HCT116 (cell line): ENCODE measurements around the gene GBE1.

Source experiments
- CBX3 ChIP-seq: IDR thresholded peaks from 2 replicates; pipeline ENCODE4 v1.6.1; 2012; ENCODE audit warnings: low read depth
- CEBPB ChIP-seq: IDR thresholded peaks from 2 replicates; pipeline ENCODE4 v1.6.1; 2012; ENCODE audit warnings: low read depth
- ELF1 ChIP-seq: IDR thresholded peaks from 2 replicates; pipeline ENCODE4 v1.6.1; 2012; ENCODE audit warnings: low read depth, borderline replicate concordance
- EZH2phosphoT487 ChIP-seq: fragments of 200-600 bp; IDR thresholded peaks from 2 replicates; pipeline ENCODE4 v1.6.1; 2018; ENCODE audit warnings: antibody characterized with exemption, borderline replicate concordance
- POLR2AphosphoS5 ChIP-seq: IDR thresholded peaks from 2 replicates; pipeline ENCODE4 v1.6.1; 2011; ENCODE audit warnings: mild to moderate bottlenecking, low read depth, low read length, moderate library complexity
- RAD21 ChIP-seq: IDR thresholded peaks from 2 replicates; pipeline ENCODE4 v1.6.1; 2012; ENCODE audit warnings: low read depth, mild to moderate bottlenecking
- SIN3A ChIP-seq: IDR thresholded peaks from 2 replicates; pipeline ENCODE4 v1.6.1; 2012; ENCODE audit warnings: low read depth
- TCF7L2 ChIP-seq: IDR thresholded peaks from 2 replicates; pipeline ENCODE4 v1.7.0; 2011; ENCODE audit warnings: borderline replicate concordance, inconsistent platforms; ENCODE audit not compliant: insufficient read depth, insufficient read length; ENCODE audit errors: extremely low read depth
- YY1 ChIP-seq: IDR thresholded peaks from 2 replicates; pipeline ENCODE4 v1.6.1; 2011; ENCODE audit warnings: low read length, low read depth, moderate library complexity, mild to moderate bottlenecking; ENCODE audit not compliant: insufficient replicate concordance; ENCODE audit errors: extremely low read depth
- TF ChIP-seq, protein P1 (sequence below), 3 experiments: fragments of 200-600 bp in 1 of 3; sonication (generic) in 1 of 3; IDR thresholded peaks in 2 of 3; conservative IDR thresholded peaks in 1 of 3; 2 replicates each; pipeline ENCODE4 v1.5.1; 2012 to 2017; ENCODE audit warnings: low read depth in 2 of 3, low read length in 2 of 3, antibody characterized with exemption in 1 of 3, borderline replicate concordance in 1 of 3, control low read depth in 1 of 3, mild to moderate bottlenecking in 1 of 3, mixed read lengths in 1 of 3, mixed run types in 1 of 3, moderate library complexity in 1 of 3; ENCODE audit not compliant: insufficient read depth in 1 of 3
- TF ChIP-seq, protein P2 (sequence below): IDR thresholded peaks from 2 replicates; pipeline ENCODE4 v1.6.1; 2012

DNA sequence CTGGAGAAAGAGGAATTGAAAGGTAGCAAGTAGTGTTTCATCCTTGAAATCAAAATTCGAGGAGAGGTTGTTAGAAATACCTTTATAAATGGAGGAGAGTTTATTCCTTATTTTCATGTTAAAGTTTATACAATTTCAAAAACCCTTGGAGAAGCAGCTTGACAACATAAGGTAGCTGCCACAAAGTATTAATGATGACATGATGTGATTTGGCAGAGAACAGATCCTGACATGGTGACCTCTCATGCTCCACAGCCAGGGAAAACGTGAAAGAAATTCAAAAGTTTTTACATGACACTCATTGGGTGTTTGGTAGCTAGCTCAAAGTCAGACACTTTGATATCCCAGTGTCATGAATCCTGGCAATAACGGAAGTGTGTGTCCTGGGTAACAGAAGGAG is 320.8 kb downstream of the GBE1 start:
- TF ChIP-seq POLR2AphosphoS5 (no peak), SIN3A (no peak), YY1 (no peak), CEBPB (no peak), RAD21 (no peak), ELF1 (no peak), EZH2phosphoT487 (no peak), TCF7L2 (no peak), CBX3 (no peak)
- TF ChIP-seq, protein P1, sequence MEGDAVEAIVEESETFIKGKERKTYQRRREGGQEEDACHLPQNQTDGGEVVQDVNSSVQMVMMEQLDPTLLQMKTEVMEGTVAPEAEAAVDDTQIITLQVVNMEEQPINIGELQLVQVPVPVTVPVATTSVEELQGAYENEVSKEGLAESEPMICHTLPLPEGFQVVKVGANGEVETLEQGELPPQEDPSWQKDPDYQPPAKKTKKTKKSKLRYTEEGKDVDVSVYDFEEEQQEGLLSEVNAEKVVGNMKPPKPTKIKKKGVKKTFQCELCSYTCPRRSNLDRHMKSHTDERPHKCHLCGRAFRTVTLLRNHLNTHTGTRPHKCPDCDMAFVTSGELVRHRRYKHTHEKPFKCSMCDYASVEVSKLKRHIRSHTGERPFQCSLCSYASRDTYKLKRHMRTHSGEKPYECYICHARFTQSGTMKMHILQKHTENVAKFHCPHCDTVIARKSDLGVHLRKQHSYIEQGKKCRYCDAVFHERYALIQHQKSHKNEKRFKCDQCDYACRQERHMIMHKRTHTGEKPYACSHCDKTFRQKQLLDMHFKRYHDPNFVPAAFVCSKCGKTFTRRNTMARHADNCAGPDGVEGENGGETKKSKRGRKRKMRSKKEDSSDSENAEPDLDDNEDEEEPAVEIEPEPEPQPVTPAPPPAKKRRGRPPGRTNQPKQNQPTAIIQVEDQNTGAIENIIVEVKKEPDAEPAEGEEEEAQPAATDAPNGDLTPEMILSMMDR (IDR thresholded peaks at IDR 0.05 in 2 of 3, conservative IDR thresholded peaks at IDR 0.05 in 1 of 3; ENCODE audit: borderline replicate concordance in 1 of 3, insufficient read depth in 1 of 3, low read depth in 2 of 3, low read length in 2 of 3) = no peak
- TF ChIP-seq, protein P2, sequence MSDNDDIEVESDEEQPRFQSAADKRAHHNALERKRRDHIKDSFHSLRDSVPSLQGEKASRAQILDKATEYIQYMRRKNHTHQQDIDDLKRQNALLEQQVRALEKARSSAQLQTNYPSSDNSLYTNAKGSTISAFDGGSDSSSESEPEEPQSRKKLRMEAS = no peak
